RWPE2 (cell line): ENCODE results near the gene MMS22L.

ENCODE experiments used
- ATAC-seq: fragments of 200-7000 bp; cut with Tn5 transposase; 3 replicates; pipeline ENCODE4 v1.9.1; 2021; ENCODE audit warnings: low read depth
- DNase-seq: peaks from one replicate; pipeline ENCODE4 v3.0.0-alpha.2; 2020; ENCODE audit warnings: low spot score
- H3K27ac ChIP-seq: fragments of 450-650 bp; 2 replicates; pipeline ENCODE4 v1.5.1; 2017; ENCODE audit warnings: mild to moderate bottlenecking; ENCODE audit not compliant: poor library complexity, severe bottlenecking
- H3K27me3 ChIP-seq: fragments of 250-450 bp; sonication (Bioruptor Pico); 2 replicates; pipeline ENCODE4 v1.5.1; 2021; ENCODE audit warnings: mild to moderate bottlenecking, moderate library complexity; ENCODE audit not compliant: insufficient read depth, poor library complexity, severe bottlenecking
- H3K36me3 ChIP-seq: fragments of 250-450 bp; sonication (Bioruptor Pico); 2 replicates; pipeline ENCODE4 v1.5.1; 2020; ENCODE audit warnings: low read depth, mild to moderate bottlenecking, moderate library complexity
- H3K4me1 ChIP-seq: fragments of 250-450 bp; sonication (Bioruptor Pico); 2 replicates; pipeline ENCODE4 v1.5.1; 2021; ENCODE audit warnings: mild to moderate bottlenecking, moderate library complexity; ENCODE audit not compliant: insufficient read depth, poor library complexity, severe bottlenecking
- H3K4me3 ChIP-seq: fragments of 250-450 bp; sonication (Bioruptor Pico); 2 replicates; pipeline ENCODE4 v1.5.1; 2021; ENCODE audit warnings: mild to moderate bottlenecking, moderate library complexity; ENCODE audit not compliant: severe bottlenecking
- H3K9me3 ChIP-seq: fragments of 250-450 bp; sonication (Bioruptor Pico); 2 replicates; pipeline ENCODE4 v1.5.1; 2021; ENCODE audit warnings: mild to moderate bottlenecking, moderate library complexity; ENCODE audit not compliant: severe bottlenecking
- TF ChIP-seq, protein P1 (sequence below): fragments of 450-650 bp; IDR thresholded peaks from one replicate; pipeline ENCODE4 v1.5.1; 2017; ENCODE audit warnings: mild to moderate bottlenecking, moderate library complexity; ENCODE audit not compliant: poor library complexity, severe bottlenecking

The MMS22L gene

DNA sequence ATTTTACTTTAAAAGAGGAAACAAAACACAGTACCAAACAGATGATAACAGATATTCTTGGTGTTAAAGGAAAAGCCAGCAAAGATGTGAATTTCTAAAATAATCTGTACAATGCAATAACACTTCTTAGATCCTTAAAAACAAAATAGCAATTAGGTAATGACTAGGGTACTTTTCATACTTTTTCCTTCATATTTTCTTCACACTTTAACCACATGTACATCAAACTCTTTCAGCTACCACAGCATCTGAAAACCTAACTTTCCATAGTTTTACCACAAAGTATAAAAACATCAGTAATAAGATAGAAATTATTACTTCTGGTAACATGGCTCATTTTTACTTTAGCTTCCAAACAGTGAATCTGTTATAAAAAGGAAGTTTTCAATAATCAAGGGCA lies 141.3 kb downstream of the MMS22L start:
- no peak overlapping the region for H3K27ac ChIP-seq

DNA sequence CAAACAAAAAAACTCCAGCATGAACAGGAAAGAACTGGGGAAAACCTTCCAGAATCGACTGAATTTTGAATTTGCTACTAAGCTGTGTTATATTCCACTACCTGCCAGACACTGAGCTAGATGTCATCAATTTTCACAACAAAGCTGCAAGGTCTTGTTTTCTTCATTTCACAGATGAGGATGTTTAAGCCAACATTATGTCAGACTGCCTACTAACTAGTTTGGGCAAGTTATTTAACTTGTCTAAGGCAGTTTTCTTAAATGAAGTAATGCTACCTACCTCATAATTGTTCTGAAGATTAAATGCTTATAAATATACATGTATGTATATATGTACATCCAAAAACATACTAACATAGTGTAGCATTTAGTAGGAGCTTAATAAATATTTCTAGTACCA lies 144.4 kb downstream of the MMS22L start:
- TF ChIP-seq, protein P1, sequence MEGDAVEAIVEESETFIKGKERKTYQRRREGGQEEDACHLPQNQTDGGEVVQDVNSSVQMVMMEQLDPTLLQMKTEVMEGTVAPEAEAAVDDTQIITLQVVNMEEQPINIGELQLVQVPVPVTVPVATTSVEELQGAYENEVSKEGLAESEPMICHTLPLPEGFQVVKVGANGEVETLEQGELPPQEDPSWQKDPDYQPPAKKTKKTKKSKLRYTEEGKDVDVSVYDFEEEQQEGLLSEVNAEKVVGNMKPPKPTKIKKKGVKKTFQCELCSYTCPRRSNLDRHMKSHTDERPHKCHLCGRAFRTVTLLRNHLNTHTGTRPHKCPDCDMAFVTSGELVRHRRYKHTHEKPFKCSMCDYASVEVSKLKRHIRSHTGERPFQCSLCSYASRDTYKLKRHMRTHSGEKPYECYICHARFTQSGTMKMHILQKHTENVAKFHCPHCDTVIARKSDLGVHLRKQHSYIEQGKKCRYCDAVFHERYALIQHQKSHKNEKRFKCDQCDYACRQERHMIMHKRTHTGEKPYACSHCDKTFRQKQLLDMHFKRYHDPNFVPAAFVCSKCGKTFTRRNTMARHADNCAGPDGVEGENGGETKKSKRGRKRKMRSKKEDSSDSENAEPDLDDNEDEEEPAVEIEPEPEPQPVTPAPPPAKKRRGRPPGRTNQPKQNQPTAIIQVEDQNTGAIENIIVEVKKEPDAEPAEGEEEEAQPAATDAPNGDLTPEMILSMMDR = no peak
- Histone ChIP-seq H3K9me3 (no peaks in the 10 kb centered on the region), H3K4me3 (no peak overlapping the region), H3K27ac (no peak overlapping the region), H3K4me1 (no peaks in the 10 kb centered on the region), H3K27me3 (no peaks in the 10 kb centered on the region), H3K36me3 (0 out of 2 replicates have a peak, but pooled peaks cover 8% of the 10 kb centered on the region)
- DNase-seq (no peak), ATAC-seq (no peak)

More for the DNA sequence above, 141.3 kb downstream of the MMS22L start:
- TF ChIP-seq, protein P1 = no peak
- ATAC-seq (no peak), DNase-seq (no peak)
- Histone ChIP-seq H3K4me1 (no peaks in the 10 kb centered on the region), H3K36me3 (peaks cover 8% of the 10 kb centered on the region; the same call in 1 of the 2 replicates), H3K4me3 (no peak overlapping the region), H3K9me3 (no peaks in the 10 kb centered on the region), H3K27me3 (no peaks in the 10 kb centered on the region)

DNA sequence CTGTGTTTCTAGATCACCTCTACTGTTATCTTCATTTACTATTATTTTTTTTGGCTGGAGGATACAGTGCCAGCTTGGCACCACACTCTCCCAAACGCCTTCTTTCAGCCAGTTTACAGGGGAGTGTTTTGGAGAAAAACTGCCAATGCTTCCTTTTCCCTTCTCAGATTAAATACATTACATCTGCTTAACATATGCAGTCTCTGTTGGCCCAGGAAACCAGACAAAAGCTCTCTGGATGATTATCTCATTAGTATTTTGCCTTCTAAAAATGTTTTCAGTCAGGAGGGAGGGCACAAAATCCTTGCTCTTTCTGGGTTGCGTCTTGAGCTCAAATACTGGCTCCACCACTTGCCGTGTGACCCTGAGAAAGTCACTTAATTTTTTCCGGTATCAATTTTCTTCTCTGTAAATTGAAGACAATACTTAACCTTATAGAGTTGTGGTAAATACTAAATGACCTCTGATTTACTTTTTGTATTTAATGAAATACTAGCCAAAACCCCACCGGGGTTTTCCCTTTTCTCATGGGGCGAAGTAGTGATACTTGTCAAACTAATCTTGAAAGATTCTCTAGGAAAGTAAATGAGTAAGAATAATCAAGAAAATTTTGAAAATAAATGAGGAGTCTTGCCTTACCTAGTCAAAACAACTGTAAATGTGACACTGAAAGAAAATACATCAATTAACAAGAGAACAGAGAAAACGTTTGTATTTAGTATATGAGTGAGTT lies 146.2 kb downstream of the MMS22L start:
- Histone ChIP-seq H3K27ac (no peak overlapping the region), H3K36me3 (0 out of 2 replicates have a peak, but pooled peaks cover 3% of the 10 kb centered on the region), H3K27me3 (no peaks in the 10 kb centered on the region), H3K4me1 (no peaks in the 10 kb centered on the region), H3K4me3 (no peak overlapping the region), H3K9me3 (no peaks in the 10 kb centered on the region)
- TF ChIP-seq, protein P1 = no peak
- DNase-seq = no peak
- no peak for ATAC-seq

DNA sequence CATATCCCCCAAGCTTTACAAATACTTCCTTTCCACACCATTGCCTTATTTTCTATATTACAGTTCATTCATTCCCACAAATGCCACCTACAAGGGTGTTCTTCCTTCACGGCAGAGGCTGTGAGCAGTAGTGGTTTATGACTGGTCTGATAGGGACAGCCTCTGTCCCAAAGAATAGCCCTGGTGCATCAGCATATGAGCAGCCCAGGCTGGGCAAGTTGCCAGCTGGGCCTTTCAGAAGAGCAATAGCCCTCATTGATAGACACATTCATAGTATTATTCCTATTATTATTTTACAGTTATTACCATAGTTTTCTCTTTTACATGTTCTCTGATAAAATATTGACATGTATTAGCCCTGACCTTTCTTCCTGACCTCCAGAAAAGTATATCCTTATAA lies 149.9 kb downstream of the MMS22L start:
- H3K27me3 ChIP-seq = no peaks in the 10 kb centered on the region
- DNase-seq = no peak
- TF ChIP-seq, protein P1 = no peak

DNA sequence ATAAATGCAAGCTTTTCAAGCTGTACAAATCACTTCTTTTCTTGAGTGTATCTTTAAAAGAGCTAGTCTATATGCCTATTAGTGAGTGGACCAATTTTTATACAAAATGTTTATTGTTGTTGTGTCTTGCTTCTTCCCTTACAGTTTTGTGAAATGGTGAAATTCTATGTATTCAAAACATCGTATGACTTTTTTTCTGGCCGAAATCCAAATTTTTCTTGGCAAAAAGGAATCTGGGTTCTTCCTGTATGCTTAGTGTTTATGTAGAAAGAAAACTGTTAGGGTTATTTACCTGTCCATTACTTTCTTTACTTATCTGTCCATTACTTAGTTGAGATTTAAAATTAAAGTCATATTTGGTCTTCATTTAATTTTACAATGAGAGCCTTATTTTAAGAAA lies 153.9 kb downstream of the MMS22L start:
- Histone ChIP-seq H3K4me1 (no peaks in the 10 kb centered on the region), H3K27ac (no peak overlapping the region), H3K4me3 (no peak overlapping the region), H3K9me3 (no peaks in the 10 kb centered on the region), H3K27me3 (no peaks in the 10 kb centered on the region), H3K36me3 (no peaks in the 10 kb centered on the region)
- TF ChIP-seq, protein P1 = no peak
- no peak for ATAC-seq
- DNase-seq = no peak

More for the DNA sequence above, 149.9 kb downstream of the MMS22L start:
- H3K36me3 ChIP-seq = no peaks in the 10 kb centered on the region
- no peak overlapping the region for H3K4me3 ChIP-seq
- H3K9me3 ChIP-seq = no peaks in the 10 kb centered on the region
- H3K27ac ChIP-seq = no peak overlapping the region
- ATAC-seq = no peak
- H3K4me1 ChIP-seq = no peaks in the 10 kb centered on the region
